ENCODE data around the gene ELF2. TPM values are rescaled to one million over a fixed set of nuclear protein-coding genes. Genes with fewer than 3 reads are reported as not detected.

The ELF2 gene
- total RNA-seq = 79.8 TPM

GRCh38 chr4:139177049-139177868 lies at the start of gene ELF2:
ELF2 (minus strand) TSS chr4:139177218; CDS start chr4:139137701, 39,517 bp downstream.

GRCh38 chr4:139015269-139015947 lies 161.6 kb downstream of the ELF2 start, which contains the start of gene NOCT:
NOCT (plus strand) TSS chr4:139015781; CDS start chr4:139015982, 201 bp downstream.

Small RNAs within 50 kb of the gene (small RNA-seq; reads per million reads assigned to genes)
- gene RF00017 = not detected
- gene RF00019 = not detected
- gene RN7SL382P = not detected
- not detected for gene RNU6-531P

Other genes starting within 250 kb of the ELF2 start
- gene NOCT, start 161.4 kb downstream of the ELF2 start, total RNA-seq = 25.4 TPM
- gene MGARP, start 103.0 kb upstream of the ELF2 start, total RNA-seq = 0.46 TPM
- gene NAA15, start 124.3 kb upstream of the ELF2 start, total RNA-seq = 41.1 TPM
- gene NDUFC1, start 125.3 kb upstream of the ELF2 start, total RNA-seq = 50.7 TPM